A673 (cell line): ENCODE measurements around the gene ZFP36. TPM values are rescaled to one million over a fixed set of nuclear protein-coding genes. Genes with fewer than 3 reads are reported as not detected.

Experiments used
- BruUV-seq: library from RNA; stranded (reverse); fragments of 400-500 nt; replicated peaks from 2 replicates; lab custom pipeline; 2021; lab: Mats Ljungman, UMichigan
- CTCF ChIA-PET: fragments of 300-600 bp; sonication (Branson Sonifier 250); formaldehyde crosslinking; loops from one replicate; lab custom pipeline; 2022; ENCODE audit warnings: antibody characterized with exemption; lab: Charles Lee
- POLR2A ChIA-PET: fragments of 300-600 bp; sonication (Branson Sonifier 250); formaldehyde crosslinking; loops from one replicate; lab custom pipeline; 2022; ENCODE audit warnings: antibody characterized with exemption; ENCODE audit not compliant: low non-redundant PET; lab: Charles Lee
- DNase-seq: peaks from one replicate; pipeline ENCODE4 v3.0.0-alpha.2; 2015; ENCODE audit warnings: low spot score
- H3K27ac ChIP-seq: fragments of 200-600 bp; sonication (generic); 2 replicates; pipeline ENCODE4 v1.5.1; 2016; ENCODE audit warnings: mixed run types, low read depth, mild to moderate bottlenecking, mixed read lengths, antibody characterized with exemption, low read length; ENCODE audit not compliant: poor library complexity, severe bottlenecking
- H3K27me3 ChIP-seq: fragments of 200-600 bp; sonication (generic); replicated peaks from 2 replicates; pipeline ENCODE4 v1.6.1; 2017; ENCODE audit warnings: mixed run types, low read depth, mild to moderate bottlenecking, mixed read lengths, antibody characterized with exemption, low read length; ENCODE audit not compliant: insufficient read depth, poor library complexity
- H3K36me3 ChIP-seq: fragments of 200-600 bp; sonication (generic); 2 replicates; pipeline ENCODE4 v1.6.1; 2016; ENCODE audit warnings: mixed run types, mild to moderate bottlenecking, mixed read lengths, antibody characterized with exemption, low read length; ENCODE audit not compliant: insufficient read depth, poor library complexity, severe bottlenecking
- H3K4me1 ChIP-seq: fragments of 200-600 bp; sonication (generic); 2 replicates; pipeline ENCODE4 v1.6.1; 2017; ENCODE audit warnings: mixed run types, mild to moderate bottlenecking, mixed read lengths, antibody characterized with exemption, low read length; ENCODE audit not compliant: insufficient read depth, poor library complexity, severe bottlenecking
- H3K4me3 ChIP-seq: fragments of 200-600 bp; sonication (generic); 2 replicates; pipeline ENCODE4 v1.5.1; 2016; ENCODE audit warnings: low read depth, mixed run types, mild to moderate bottlenecking, mixed read lengths, low read length; ENCODE audit not compliant: poor library complexity, severe bottlenecking
- H3K9me3 ChIP-seq: fragments of 200-600 bp; sonication (generic); 2 replicates; pipeline ENCODE4 v1.6.1; 2016; ENCODE audit warnings: mixed run types, low read depth, mild to moderate bottlenecking, mixed read lengths, antibody characterized with exemption, low read length; ENCODE audit not compliant: poor library complexity, severe bottlenecking
- CTCF ChIP-seq: fragments of 300-800, 200-600 bp; sonication (generic); conservative IDR thresholded peaks from 2 replicates; pipeline ENCODE4 v1.5.1; 2017; ENCODE audit warnings: low read depth, mild to moderate bottlenecking, antibody characterized with exemption, low read length, moderate library complexity, mixed read lengths
- EZH2 ChIP-seq: fragments of 200-600 bp; sonication (generic); IDR thresholded peaks from 2 replicates; pipeline ENCODE4 v1.6.1; 2017; ENCODE audit warnings: borderline replicate concordance, low read depth, mild to moderate bottlenecking, mixed read lengths, antibody characterized with exemption, low read length; ENCODE audit not compliant: poor library complexity, severe bottlenecking
- intact Hi-C: fragments of 100-400 bp; cut with micrococcal nuclease; formaldehyde crosslinking; loops from one replicate; pipeline ENCODE4 v1.10.0; 2022; ENCODE audit not compliant: unreplicated experiment
- total RNA-seq: library from RNA; stranded (reverse); gene quantifications from 2 replicates; pipeline ENCODE4 v1.2.3, GENCODE V29; 2021

ZFP36 gene
- total RNA-seq, 1 experiment from 2014 or later = 7.1 TPM

GRCh38 chr19:39379865-39380396, 26.7 kb upstream of the ZFP36 start:
- intact Hi-C loops = no loop called here
- CTCF ChIA-PET = no interaction called here
- no peak for TF ChIP-seq CTCF
- no peak for TF ChIP-seq EZH2
- no peaks in the 10 kb centered on the region for H3K9me3 ChIP-seq
- no peak overlapping the region for H3K4me3 ChIP-seq
- no TSS peak for BruUV-seq
- no peak overlapping the region for H3K27ac ChIP-seq
- DNase-seq = no peak
- H3K27me3 ChIP-seq = no peaks in the 10 kb centered on the region
- H3K36me3 ChIP-seq = peaks cover 83% of the 10 kb centered on the region
- no peaks in the 10 kb centered on the region for H3K4me1 ChIP-seq
- POLR2A ChIA-PET = no interaction called here

GRCh38 chr19:39380521-39381502, 25.8 kb upstream of the ZFP36 start:
- H3K9me3 ChIP-seq = no peaks in the 10 kb centered on the region
- BruUV-seq = no TSS peak
- no peak for DNase-seq
- intact Hi-C loops = no loop called here
- no peak overlapping the region for H3K27ac ChIP-seq
- peaks cover 83% of the 10 kb centered on the region for H3K36me3 ChIP-seq
- POLR2A ChIA-PET = no interaction called here
- no peak overlapping the region for H3K4me3 ChIP-seq
- no peaks in the 10 kb centered on the region for H3K27me3 ChIP-seq
- TF ChIP-seq EZH2 (no peak), CTCF (no peak)
- CTCF ChIA-PET = no interaction called here
- no peaks in the 10 kb centered on the region for H3K4me1 ChIP-seq

GRCh38 chr19:39381910-39382611, 24.6 kb upstream of the ZFP36 start:
- TF ChIP-seq EZH2 = no peak
- no peak for TF ChIP-seq CTCF
- Histone ChIP-seq H3K9me3 (no peaks in the 10 kb centered on the region), H3K27ac (no peak overlapping the region), H3K4me3 (no peak overlapping the region), H3K4me1 (no peaks in the 10 kb centered on the region), H3K36me3 (peaks cover 83% of the 10 kb centered on the region), H3K27me3 (no peaks in the 10 kb centered on the region)
- BruUV-seq = no TSS peak
- ChIA-PET CTCF (no interaction called here), POLR2A (no interaction called here)
- no peak for DNase-seq
- intact Hi-C loops = no loop called here
